Liver (tissue), 3 donors: ENCODE data around the gene NTN1.

Experiments used
- EGR1 ChIP-seq, 2 donors: IDR thresholded peaks; 2 replicates each; pipeline ENCODE4 v1.6.1; 2016 to 2018; ENCODE audit warnings: antibody characterized with exemption in 2 of 2, low read depth in 2 of 2
- GABPA ChIP-seq, 2 donors: IDR thresholded peaks in 1 of 2; conservative IDR thresholded peaks in 1 of 2; 2 replicates each; pipeline ENCODE4 v1.6.1; 2016; ENCODE audit warnings: antibody characterized with exemption in 2 of 2, mild to moderate bottlenecking in 1 of 2, moderate library complexity in 1 of 2
- HNF4G ChIP-seq: IDR thresholded peaks from 2 replicates; pipeline ENCODE4 v1.6.1; 2016; ENCODE audit warnings: antibody characterized with exemption
- REST ChIP-seq: IDR thresholded peaks from 2 replicates; pipeline ENCODE4 v1.6.1; 2016; ENCODE audit warnings: antibody characterized with exemption, mild to moderate bottlenecking
- TF ChIP-seq, protein P1 (sequence below): fragments of 150-350 bp; IDR thresholded peaks from 2 replicates; pipeline ENCODE4 v1.5.1; 2017; ENCODE audit warnings: improper control_type of control experiment, low read depth, low read length; ENCODE audit not compliant: missing input control
- donor health status: healthy.
- donor health status: healthy.

DNA sequence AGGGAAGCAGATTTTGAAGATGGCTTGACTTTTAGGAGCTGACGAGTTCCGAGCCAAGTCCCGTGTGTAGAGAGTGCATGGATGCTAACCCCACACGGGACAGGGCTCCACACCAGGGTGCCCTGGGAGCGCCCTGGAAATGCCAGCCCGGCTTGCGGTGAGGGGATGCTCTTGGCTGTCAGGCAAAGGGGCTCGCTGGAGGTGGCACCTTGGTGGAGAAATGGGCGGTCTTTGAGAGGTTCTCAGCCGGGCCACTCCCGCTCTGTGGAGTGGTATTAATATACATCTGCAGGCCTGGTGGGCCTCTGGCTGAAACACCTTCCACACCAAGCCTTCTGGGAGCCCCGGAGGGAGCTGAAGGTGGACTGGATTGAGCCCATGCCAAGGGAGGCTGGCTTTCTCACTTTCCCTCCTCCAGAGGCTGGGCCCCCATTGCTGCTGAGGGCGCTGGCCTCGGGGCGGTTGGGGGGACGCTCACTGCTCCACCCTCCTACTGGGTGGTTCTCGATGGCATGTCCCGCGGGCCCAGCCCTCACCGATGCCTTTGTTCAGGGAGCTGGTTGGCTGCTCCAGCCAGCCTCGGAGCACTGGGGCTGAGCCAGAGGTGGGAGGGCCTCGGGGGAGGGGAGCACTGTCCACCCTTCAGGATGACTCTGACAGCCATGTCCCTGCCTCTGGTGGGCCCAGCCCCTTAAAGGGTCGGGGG lies 210.3 kb downstream of the NTN1 start:
- TF ChIP-seq REST (no peak), GABPA (IDR thresholded peaks at IDR 0.05 in 1 of 2, conservative IDR thresholded peaks at IDR 0.05 in 1 of 2) (no peak), HNF4G (no peak), EGR1 (IDR thresholded peaks at IDR 0.05; ENCODE audit: low read depth in 2 of 2) (no peak)
- TF ChIP-seq, protein P1, sequence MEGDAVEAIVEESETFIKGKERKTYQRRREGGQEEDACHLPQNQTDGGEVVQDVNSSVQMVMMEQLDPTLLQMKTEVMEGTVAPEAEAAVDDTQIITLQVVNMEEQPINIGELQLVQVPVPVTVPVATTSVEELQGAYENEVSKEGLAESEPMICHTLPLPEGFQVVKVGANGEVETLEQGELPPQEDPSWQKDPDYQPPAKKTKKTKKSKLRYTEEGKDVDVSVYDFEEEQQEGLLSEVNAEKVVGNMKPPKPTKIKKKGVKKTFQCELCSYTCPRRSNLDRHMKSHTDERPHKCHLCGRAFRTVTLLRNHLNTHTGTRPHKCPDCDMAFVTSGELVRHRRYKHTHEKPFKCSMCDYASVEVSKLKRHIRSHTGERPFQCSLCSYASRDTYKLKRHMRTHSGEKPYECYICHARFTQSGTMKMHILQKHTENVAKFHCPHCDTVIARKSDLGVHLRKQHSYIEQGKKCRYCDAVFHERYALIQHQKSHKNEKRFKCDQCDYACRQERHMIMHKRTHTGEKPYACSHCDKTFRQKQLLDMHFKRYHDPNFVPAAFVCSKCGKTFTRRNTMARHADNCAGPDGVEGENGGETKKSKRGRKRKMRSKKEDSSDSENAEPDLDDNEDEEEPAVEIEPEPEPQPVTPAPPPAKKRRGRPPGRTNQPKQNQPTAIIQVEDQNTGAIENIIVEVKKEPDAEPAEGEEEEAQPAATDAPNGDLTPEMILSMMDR, result no peak
